ENCODE data around the gene CTNNBIP1.

DNA sequence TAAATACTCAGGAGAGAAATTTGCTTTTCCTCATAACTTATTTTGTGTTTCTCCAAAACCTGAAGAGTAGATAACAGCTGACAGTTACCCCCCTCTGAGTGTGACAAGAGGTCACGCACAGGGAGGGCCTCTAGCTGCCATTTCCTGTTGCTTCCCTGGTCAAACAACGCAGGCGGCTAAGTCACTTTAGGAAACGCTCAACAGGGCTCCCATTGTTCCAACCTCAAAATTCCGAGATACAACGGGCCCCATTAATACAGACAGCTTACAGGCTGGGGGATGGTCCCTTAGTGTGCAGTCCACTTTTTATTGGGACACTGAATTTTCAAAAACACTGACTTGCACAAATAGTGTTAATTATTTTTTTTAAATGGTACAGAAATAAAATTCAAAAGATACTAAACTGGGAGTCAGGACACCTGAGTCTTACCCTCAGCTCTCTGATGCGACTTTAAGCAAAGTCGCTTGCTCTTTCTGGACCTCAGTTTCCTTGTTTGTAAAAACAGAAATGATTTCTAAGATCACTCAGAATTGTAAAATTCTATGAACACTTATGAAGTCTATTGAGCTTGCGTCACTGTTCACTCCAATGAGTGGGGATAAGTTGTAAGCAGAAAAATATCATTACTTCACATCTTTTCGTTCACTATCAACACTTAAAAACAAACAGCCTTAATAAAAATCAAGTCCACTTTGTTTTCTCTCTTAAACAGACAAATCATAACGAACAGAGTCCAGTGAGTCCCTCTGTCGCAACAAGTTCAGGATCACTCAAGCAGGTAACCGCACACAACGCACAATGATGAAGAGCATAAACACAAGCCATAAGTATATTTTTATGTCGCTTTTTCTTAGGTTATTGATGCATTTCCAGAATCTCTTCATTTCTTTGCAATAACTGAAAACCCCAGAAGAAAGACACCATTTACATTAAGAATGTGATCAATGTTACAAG, 19.6 kb upstream of the CTNNBIP1 start:
- no peak for TF ChIP-seq JUN (IDR thresholded peaks at IDR 0.05; ENCODE audit: borderline replicate concordance, insufficient read depth, insufficient read length, low read depth)
- TF ChIP-seq, protein P1, sequence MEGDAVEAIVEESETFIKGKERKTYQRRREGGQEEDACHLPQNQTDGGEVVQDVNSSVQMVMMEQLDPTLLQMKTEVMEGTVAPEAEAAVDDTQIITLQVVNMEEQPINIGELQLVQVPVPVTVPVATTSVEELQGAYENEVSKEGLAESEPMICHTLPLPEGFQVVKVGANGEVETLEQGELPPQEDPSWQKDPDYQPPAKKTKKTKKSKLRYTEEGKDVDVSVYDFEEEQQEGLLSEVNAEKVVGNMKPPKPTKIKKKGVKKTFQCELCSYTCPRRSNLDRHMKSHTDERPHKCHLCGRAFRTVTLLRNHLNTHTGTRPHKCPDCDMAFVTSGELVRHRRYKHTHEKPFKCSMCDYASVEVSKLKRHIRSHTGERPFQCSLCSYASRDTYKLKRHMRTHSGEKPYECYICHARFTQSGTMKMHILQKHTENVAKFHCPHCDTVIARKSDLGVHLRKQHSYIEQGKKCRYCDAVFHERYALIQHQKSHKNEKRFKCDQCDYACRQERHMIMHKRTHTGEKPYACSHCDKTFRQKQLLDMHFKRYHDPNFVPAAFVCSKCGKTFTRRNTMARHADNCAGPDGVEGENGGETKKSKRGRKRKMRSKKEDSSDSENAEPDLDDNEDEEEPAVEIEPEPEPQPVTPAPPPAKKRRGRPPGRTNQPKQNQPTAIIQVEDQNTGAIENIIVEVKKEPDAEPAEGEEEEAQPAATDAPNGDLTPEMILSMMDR (IDR thresholded peaks at IDR 0.05; ENCODE audit: extremely low read depth in 1 of 2, insufficient read depth in 1 of 2, low read depth in 1 of 2, low read length in 2 of 2), result no peak
